Right renal pelvis (tissue), 4 donors: ENCODE data around the gene PRKAG2. TPM values are rescaled to one million over a fixed set of nuclear protein-coding genes. Genes with fewer than 3 reads are reported as not detected.

Experiments used
- DNase-seq, 4 donors: peaks; one replicate each; pipeline ENCODE4 v3.0.0-alpha.2; 2013; ENCODE audit warnings: low read depth in 4 of 4, low spot score in 3 of 4, missing footprints in 1 of 4
- polyA plus RNA-seq, 4 donors: library from polyadenylated mRNA; unstranded; fragments of 120-200 nt; gene quantifications; one replicate each; pipeline ENCODE4 v1.2.1, GENCODE V29; 2013; ENCODE audit not compliant: insufficient read length in 4 of 4

PRKAG2 gene
- polyA plus RNA-seq, 4 donors = 27.5 to 33.8 (median 30.2) TPM

DNA sequence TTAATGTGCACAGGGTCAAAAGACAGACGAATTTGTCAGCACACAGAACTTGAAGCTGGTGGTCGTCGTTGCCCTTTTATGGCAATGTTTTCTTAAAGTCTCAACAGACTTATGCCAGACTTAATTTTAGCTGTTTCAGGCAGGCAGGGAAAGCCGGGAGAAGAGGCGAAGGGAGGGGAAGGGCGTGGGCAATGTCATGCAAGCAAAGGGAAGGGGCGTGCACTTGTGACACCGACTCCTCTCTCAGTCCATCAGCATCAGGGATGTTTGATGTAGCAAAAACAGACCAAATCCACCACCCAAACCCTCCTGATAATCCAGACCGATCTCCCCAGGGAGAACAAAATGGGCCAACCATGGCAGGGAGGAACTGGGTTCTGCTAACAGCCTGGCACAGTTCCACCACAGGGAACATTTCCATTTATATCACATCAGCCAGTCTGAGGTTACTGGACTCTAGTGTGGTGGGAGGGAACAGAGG is 239.1 kb downstream of the PRKAG2 start:
- DNase-seq = no peak

DNA sequence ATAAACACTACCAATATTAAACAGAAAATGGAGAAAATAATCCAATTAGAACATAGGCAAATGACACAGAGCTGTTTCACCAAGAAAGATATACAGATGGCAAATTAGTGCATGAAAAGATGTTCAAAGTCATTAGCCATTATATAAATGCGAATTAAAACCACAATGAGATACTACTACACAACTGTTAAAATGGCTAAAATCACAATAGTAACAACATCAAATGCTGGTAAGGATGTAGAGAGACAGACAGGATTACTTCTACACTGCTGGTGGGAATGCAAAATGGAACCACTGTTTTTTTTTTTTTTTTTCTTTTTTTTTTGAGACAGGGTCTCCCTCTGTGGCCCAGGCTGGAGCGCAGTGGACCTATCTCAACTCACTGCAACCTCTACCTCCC is 242.3 kb downstream of the PRKAG2 start:
- no peak for DNase-seq

DNA sequence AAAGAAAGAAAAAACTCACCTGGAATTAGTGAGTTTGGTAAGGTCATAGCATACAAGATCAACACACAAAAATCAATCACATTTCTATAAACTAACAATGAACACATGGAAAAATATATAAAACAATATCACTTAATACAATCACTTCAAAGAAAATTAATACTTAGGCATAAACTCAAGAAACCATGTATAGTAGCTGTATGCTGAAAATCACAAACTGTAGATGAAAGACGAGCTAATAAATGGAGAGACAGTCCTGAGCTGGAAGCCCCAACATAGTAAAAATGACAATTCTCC is 243.5 kb downstream of the PRKAG2 start:
- DNase-seq = no peak

DNA sequence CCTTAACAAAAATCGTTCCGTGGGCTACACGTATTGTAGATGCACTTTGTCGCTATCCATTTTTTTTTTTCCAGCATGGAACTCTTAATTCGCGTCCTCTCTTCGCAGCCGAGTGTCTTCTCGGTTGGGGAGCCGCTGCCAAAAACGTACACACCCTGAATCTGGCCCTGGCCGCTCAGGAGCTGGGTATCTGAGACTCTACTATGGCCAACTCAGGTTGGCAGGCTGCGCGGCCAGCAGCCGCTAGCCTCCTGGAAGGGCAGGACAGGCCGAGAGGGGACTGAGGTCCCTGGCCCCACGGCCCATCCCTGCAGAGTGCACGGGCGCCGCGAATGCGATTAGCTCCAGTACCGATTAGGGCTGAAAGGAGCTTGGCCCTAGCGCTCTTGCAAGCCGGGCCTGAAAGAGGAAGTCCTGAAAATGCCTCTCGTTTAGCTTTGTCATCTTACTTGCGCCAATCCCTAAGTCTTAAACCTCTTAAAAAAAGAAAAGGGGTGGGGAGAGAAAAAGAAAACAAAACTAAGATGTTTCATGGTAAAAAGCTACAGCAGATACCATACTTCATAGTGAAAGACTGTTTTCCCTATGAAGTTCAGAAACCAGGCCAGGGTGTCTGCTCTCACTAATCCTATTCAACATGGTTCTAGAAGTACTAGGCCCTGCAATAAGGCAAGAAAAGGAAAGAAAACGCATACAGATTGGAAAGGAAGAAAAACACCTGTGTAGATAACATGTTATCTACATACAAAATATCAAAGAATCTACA is 244.0 kb downstream of the PRKAG2 start:
- peak in 1 of 4 donors; percentile 25 for DNase-seq

DNA sequence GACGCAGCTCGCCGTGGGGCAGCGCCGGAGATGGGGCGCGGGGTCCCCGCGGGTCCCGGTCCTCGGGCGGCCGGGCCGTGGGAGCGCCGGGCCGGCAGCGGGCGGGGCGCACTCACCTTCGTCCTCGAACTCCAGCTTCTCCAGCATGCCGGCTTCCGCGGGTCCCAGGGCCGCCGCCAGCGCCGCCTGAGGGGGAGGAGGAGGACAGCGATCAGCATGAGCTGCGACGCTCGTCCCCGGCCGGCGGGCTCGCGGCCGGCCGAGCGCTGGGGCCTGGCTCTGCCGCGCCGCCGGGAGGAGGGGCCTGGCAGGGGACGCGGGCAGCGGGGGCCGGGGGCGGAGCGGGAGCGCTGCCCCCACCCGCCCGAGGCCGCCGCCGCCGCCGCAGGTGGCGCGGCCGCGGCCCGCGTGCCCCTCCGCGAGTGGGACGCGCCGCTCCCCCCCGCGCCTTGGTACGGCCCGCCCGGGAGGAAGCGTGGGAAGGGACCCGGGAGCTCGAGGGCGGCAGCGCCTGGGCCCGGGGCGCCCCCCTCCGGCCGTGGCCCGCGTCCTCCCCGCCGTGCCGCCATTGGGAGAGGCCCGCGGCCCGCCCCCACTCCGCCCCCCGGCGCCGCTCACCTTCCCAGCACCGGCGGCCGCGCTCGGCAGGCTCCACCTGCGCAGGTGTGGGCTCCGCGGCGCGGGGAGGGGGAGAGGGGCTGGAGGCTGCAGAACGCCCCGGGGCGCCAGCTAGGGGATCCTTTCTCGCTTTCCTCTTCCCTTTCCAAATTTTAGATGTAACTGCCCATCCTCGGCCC is 244.8 kb downstream of the PRKAG2 start:
- peak; percentile 39 to 65 (median 60) for DNase-seq

DNA sequence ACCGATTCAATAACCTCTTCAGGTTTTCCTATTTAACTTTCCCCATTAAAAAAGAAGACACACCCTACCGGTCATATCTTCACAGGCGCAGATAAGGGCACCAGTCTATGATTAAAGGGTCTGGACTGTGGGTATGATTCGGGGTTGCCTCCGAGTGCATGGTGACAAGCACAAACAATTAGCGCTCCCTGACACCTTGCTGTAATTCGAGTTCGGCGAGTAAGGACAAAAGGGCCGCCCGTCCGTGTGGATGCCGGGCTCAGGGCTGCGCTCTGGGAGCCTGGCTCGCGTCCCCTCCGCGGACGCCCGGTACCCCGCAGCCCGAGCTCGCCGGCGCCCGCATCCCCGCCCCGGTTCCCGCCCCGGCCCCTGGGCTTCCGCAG is 245.4 kb downstream of the PRKAG2 start:
- DNase-seq = no peak

DNA sequence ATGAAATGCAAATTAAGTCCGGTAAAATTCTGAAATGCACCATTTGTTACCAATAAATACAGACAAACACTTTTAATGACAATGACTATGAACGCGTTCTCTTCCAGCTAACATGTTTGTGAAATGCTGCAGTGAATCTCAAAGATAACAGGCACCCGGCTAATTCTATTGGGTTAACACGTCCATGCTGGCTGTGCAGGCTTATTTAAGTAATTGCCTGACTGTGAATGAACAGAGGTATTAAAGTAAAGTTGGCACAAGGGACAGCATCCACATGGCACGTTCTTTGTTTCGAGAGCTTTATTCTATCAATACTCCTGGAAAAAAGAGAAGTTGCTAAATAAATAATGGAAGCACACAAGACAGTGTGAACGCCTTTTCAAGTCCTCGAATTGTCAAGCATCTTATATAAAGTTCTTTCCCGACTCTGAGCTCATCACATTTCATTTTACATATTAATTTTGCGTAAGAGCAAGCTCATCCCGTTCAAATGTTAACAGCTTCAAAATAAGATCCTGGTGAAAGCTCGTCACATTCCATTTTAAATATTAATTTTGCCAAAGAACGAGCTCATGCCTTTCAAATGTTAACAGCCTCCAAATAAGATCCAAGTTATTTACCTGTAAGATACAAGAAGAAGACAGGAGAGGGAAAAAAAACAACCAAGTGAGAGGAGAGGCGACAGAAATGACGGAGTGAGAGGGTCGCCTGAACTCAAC is 245.9 kb downstream of the PRKAG2 start:
- no peak for DNase-seq

DNA sequence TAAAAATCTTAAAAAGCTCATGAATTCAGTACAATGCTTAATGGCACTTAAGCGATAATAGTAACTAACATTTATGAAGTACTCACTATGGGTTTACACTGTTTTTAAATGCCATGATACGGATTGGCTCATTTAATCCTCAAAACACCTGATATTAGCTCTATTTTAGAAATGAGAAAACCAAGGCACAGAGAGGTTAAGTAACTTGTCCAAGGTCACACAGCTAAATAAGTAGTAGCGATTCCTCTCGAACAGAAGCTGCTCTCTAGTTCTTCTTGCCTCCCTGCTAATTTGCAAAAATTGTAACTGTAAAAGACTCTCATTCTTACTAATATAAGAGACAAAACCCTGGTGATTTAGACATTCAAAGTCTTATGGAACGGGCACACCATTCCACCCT is 246.6 kb downstream of the PRKAG2 start:
- no peak for DNase-seq

DNA sequence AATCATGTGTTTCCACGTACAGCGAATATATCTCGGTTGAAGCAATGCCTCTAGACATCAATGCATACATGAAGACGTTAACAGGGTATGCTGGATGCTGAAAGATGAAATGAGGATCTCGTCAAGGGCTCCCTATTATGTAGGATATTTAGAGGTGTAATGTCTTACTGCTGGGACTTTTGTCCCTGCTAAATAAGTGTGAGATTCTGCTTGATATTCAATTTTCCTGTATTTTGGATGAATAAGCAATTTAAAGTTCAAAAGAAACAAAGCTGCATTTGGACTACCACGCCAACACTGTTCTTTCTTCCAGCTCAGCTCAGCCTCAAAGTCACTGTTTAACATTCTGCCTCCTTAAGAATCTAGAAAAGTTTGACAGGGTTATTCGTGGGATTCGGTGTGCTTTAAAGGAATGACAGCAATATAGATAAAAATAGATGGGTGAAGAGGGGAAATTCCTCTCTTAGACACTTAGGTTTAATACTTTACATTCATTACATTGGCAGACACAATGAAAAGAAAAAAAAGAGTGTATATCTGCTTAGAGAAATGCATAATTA is 247.1 kb downstream of the PRKAG2 start:
- DNase-seq = no peak

DNA sequence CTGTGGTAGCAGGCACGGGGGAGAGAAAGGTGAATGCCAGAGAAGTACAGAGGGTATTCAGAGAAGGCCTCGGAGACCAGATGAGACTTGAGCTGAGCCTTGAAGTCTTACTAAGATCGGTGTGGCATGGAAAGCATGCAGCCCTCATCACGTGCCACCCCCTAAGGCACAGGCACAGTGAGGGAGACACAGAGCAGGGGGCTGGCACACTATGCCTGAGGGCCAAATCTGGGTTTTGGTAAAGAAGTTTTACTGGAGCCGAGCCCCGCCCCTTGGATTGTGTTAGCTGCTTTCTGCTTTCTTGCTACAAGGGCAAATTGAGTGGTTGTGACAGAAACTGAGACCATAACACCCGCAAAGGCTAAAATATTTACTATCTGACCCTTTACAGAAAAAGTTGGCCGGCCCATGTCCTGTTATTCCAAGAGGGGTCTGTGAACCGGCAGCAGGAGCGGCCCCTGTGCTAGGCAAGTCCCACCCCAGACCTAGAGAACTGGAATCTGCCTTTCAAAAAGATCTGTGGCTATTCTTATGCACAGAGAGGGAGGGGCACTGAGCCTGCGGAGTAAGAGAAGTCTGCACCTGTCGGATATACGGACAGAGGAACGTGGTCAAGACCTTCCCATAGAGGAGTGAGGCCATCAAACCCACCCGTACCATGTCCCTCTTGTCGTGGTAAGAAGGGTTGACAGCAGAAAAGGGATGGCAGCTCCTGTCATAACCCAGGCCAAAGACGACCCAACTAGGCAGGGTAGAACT is 247.9 kb downstream of the PRKAG2 start:
- DNase-seq = no peak

DNA sequence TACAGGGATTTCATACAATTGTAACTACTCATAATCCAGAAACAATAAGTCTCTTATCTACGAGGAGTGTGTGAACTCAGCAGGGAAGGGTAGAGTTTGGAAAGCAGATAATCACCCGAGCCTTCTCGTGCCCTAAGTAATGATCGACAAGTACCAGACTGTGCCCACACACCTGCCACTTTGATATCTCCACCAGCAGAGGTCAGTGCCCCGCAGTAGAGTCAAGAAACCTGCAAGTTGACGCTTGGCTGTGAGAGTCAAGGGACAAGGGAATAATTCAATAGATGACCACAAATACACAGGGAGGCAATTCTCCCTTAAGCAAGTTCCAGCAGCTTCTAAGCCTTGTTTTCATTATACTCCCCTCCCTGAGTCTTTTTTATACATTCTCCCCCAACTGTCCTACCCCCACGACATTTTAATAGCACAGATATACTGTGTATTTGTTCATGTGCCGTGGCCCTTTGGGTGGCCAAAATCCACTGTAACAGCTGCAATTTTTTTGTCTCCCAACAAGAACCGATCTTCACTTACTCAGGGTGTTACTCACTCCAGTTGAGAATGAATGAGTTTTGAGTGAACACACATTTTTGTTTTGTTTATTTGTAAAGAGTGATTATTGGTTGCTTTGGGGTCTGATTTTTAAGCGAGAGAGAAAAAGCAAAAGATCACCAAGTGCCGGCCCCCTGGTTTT is 250.3 kb downstream of the PRKAG2 start:
- DNase-seq = no peak

DNA sequence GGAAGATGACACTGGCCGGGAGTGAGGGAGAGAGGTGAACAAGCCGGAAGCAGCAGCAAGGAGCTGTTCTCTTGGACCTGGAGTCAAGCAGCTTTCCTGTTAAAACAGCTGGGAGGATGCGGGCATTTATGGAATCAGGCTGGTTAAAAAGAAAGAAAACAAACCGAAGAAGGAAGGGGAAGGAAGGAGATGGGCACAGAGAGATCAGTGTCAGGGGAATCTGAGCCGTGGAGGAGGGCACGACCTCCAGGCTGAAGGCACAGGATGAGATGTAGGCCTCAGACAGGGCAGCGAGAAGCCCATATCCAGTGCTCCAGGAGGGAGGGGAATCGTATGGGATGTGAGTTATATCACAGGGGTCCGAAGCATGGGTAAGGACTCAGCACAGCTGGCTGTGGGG is 251.3 kb downstream of the PRKAG2 start:
- DNase-seq = no peak

DNA sequence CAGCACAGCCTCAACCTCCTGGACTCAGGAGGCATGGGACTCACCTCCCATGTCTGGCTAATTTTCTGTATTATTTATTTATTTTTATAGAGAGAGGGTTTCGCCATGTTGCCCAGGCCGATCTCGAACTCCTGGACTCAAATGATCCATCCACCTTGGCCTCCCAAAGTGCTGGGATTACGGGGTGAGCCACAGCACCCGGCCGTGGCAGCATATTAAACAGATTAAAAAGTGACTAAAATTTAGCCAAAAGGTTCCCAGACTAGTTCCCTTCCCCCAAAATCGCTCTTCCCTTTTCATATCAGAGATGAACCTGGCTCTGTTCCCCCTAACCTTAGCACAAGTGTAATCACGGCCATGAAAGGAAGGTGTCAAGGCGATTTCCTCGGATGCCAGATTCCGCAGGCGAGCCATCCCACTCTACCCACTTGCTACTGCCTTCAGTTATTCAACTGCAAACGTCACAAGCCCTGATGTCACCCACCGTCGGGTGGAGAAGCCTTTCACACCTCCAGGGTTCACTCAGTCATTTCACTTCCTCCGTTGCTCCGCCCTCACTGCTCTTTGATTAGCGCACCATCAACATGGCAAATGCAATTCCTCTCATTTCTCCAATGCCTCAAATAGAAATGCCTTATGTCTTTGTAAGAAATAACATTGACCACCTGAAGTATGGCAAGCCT is 252.5 kb downstream of the PRKAG2 start:
- no peak for DNase-seq

DNA sequence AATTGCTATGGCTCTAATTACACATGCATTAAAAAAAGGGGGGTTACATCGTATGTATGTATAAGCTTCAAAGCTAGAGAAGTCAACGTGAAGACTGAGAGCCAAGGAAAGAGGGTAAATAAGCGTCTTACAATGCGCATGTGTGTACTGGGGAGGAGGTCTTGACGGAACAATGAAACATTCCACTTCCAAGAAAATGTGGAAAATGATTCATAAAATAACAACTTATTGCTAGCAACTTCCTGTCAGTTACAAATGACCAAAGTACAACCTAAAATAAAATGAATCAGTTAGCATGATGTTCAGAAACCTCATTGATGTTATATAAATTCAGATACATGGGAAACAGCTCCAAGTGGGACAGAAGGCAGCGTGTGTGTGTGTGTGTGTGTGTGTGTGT is 253.1 kb downstream of the PRKAG2 start:
- DNase-seq = no peak

DNA sequence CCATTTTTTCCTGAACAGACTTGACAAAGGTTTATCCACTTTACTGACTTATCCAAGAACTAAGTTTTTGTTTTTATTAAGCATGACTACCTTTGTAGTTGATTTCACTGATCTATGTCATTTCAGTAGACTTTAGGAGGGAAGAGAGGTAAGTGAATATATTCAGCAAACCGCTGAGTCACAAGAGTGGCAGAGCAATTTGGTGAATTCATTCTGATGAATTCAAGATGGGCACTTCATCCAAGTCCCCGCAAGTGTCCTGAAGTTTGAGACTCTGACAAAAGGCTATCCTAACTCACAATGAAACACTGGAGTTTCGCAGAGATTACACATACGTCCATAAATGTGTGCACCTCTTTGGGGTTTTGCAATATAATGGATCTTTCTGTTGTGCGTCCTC is 255.0 kb downstream of the PRKAG2 start:
- no peak for DNase-seq

DNA sequence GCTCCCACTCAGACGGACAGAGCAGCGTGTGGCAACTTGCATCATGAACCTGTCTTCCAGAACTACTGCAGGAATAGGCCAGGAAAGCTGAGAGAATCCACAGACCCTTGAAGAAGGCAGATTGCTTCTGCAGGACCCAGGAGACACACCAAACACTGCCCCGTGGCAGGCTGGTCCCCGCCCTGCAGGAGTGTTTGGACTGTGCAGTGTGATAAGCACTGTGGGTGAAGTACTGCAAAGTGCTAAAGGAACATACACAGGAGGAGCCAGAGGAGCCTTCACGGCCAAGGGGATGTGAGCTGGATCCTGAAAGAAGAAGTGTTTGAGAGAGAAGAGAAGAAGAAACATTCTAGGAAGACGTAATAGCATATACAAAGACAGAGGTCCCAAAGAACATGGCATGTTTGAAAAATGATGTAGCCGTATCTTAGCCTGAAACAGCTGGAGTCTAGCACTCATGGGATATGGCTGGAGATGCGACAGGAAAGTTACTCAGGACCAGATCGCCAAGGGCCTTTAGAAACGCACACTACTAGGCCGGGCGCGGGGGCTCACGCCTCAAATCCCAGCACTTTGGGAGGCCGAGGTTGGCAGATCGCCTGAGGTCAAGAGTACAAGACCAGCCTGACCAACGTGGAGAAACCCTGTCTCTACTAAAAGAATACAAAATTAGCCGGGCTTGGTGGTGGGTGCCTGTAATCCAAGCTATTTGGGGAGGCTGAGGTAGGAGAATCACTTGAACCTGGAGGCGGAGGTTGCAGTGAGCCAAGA is 260.3 kb downstream of the PRKAG2 start:
- DNase-seq = no peak

DNA sequence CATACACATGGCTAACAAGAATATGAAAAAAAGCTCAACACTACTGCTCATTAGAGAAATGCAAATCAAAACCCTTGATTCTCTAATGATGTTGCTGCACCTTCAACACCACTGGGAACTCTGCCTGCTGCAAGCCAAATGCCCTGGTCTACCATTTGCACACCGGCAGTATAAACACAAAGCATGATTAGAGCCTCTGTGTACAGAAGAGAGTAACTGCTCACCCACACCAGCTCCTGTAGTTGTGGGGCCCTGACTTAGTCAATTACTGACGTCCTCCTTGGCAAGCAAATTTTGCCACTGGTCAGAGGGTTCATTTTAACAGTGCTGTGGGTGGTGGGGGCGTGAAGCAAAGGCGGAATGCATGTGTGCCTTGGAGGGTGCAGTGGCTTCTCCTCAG is 261.1 kb downstream of the PRKAG2 start:
- DNase-seq = no peak

DNA sequence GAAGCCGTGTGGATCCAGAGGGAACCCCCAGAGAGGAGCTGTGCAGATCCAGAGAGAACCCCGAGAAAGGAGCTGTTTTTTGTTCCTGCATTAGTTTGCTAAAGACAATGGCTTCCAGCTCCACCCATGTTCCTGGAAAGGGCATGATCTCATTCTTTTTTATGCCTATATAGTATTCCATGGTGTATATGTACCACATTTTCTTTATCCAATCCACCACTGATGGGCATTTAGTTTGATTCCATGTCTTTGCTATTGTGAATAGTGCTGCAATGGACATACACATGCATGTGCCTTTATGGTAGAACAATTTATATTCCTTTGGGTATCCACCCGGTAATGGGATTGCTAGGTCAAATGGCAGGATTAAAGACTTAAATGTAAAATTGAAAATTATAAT is 261.9 kb downstream of the PRKAG2 start:
- no peak for DNase-seq

DNA sequence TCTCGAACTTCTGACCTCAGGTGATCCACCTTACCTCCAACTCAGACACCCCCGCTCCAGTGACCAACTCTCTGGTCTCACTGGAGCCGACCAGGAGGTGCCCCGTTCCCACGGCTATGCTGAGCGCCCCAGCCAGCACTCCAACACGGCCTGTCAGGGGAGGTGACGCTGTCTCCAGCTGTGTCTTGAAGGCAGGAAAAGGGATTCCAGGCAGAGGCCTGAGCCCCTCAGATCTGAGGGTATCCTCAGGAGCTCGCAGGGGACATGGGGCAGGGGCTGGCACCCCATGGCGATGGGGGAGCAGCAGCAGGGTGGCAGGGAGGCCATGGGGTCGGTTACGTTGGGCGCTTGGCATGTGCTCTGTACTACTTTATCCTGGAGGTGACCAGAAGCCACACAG is 262.9 kb downstream of the PRKAG2 start:
- no peak for DNase-seq
